ENCODE results near the gene TGFB2.

DNA sequence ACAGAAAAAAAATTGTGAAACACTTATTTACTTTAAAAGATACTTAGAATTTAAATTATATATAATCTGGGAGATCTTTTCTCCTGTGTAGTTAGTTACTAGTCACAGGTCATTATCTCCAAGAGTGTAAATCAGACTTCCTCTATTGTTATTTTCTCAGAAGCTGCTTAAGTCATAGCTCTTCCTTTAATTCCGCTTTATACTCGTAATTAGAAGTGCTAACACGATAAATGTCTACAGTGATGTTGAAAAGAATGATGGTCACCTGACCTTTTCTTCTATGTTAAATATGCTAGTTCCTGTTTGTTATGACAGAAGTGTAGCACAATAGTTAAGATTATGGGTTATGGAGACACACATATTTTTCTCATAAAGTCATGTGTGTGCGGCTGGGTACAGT is 123.6 kb downstream of the TGFB2 start:
- TF ChIP-seq SMAD3 (CRISPR knock-in tag; IDR thresholded peaks at IDR 0.05; ENCODE audit: borderline replicate concordance) (no peak), CTCF (IDR thresholded peaks at IDR 0.05) (no peak), TEAD4 (CRISPR knock-in tag; IDR thresholded peaks at IDR 0.05) (no peak), RELA (CRISPR knock-in tag; IDR thresholded peaks at IDR 0.05; ENCODE audit: borderline replicate concordance) (no peak)
- TF ChIP-seq, protein P1, sequence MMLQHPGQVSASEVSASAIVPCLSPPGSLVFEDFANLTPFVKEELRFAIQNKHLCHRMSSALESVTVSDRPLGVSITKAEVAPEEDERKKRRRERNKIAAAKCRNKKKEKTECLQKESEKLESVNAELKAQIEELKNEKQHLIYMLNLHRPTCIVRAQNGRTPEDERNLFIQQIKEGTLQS (CRISPR knock-in tag; conservative IDR thresholded peaks at IDR 0.05), result no peak

Measured in WTC11 (cell line).